GM23338 (cell line): ENCODE data around the gene MCMBP. TPM values are rescaled to one million over a fixed set of nuclear protein-coding genes. Genes with fewer than 3 reads are reported as not detected.

ENCODE experiments used
- ATAC-seq: fragments of 200-7000 bp; cut with Tn5 transposase; 3 replicates; pipeline ENCODE4 v1.9.1; 2020
- DNase-seq: peaks from one replicate; pipeline ENCODE4 v3.0.0-alpha.2; 2015; ENCODE audit warnings: low spot score
- H2AFZ ChIP-seq: fragments of 200-600 bp; sonication (generic); 2 replicates; pipeline ENCODE4 v1.8.0; 2016; ENCODE audit warnings: antibody characterized with exemption, mild to moderate bottlenecking, moderate library complexity
- H3F3A ChIP-seq: fragments of 200-600 bp; sonication (generic); replicated peaks from 2 replicates; pipeline ENCODE4 v1.8.0; 2017; ENCODE audit warnings: antibody characterized with exemption, mixed run types, low read depth
- H3K27ac ChIP-seq: fragments of 200-600 bp; sonication (generic); 2 replicates; pipeline ENCODE4 v1.6.1; 2016; ENCODE audit warnings: low read depth
- H3K27me3 ChIP-seq: fragments of 200-600 bp; sonication (generic); 2 replicates; pipeline ENCODE4 v1.8.0; 2016; ENCODE audit warnings: mild to moderate bottlenecking, mixed run types, moderate library complexity; ENCODE audit not compliant: insufficient read depth
- H3K36me3 ChIP-seq: fragments of 200-600 bp; sonication (generic); 2 replicates; pipeline ENCODE4 v1.8.0; 2016; ENCODE audit warnings: mild to moderate bottlenecking; ENCODE audit not compliant: insufficient read depth
- H3K4me1 ChIP-seq: fragments of 200-600 bp; sonication (generic); 2 replicates; pipeline ENCODE4 v1.8.0; 2016; ENCODE audit warnings: mild to moderate bottlenecking, moderate library complexity; ENCODE audit not compliant: insufficient read depth
- H3K4me2 ChIP-seq: fragments of 200-600 bp; sonication (generic); 2 replicates; pipeline ENCODE4 v1.7.1; 2017; ENCODE audit warnings: mixed run types
- H3K4me3 ChIP-seq: fragments of 200-600 bp; sonication (generic); 2 replicates; pipeline ENCODE4 v1.6.1; 2016; ENCODE audit warnings: mixed run types
- H3K79me2 ChIP-seq: fragments of 200-600 bp; sonication (generic); replicated peaks from 2 replicates; pipeline ENCODE4 v1.8.0; 2017; ENCODE audit warnings: mild to moderate bottlenecking; ENCODE audit not compliant: insufficient read depth
- H3K9me2 ChIP-seq: fragments of 200-600 bp; sonication (generic); 2 replicates; pipeline ENCODE4 v1.8.0; 2017; ENCODE audit not compliant: insufficient read depth
- H4K20me1 ChIP-seq: fragments of 200-600 bp; sonication (generic); replicated peaks from 2 replicates; pipeline ENCODE4 v1.8.0; 2017; ENCODE audit warnings: mild to moderate bottlenecking; ENCODE audit not compliant: insufficient read depth
- H3K27ac Mint-ChIP-seq: 2 replicates; pipeline ENCODE4 v1.8.0; 2020; ENCODE audit warnings: inconsistent platforms, mild to moderate bottlenecking, moderate library complexity, mixed read lengths
- H3K27me3 Mint-ChIP-seq: 3 replicates; pipeline ENCODE4 v1.8.0; 2022; ENCODE audit warnings: low read depth, mild to moderate bottlenecking, moderate library complexity, mixed read lengths, inconsistent platforms; ENCODE audit not compliant: insufficient read depth, poor library complexity
- H3K36me3 Mint-ChIP-seq: 3 replicates; pipeline ENCODE4 v1.8.0; 2021; ENCODE audit warnings: low read depth, mild to moderate bottlenecking, inconsistent platforms, moderate library complexity, mixed read lengths
- H3K4me1 Mint-ChIP-seq: 3 replicates; pipeline ENCODE4 v1.8.0; 2020; ENCODE audit warnings: mild to moderate bottlenecking, inconsistent platforms, mixed read lengths
- H3K4me3 Mint-ChIP-seq: 3 replicates; pipeline ENCODE4 v1.8.0; 2021; ENCODE audit warnings: moderate library complexity, mild to moderate bottlenecking, inconsistent platforms, mixed read lengths
- H3K9me3 Mint-ChIP-seq: 3 replicates; pipeline ENCODE4 v1.8.0; 2020; ENCODE audit warnings: moderate library complexity, mild to moderate bottlenecking, inconsistent platforms, mixed read lengths
- CTCF ChIP-seq, 2 experiments: fragments of 200-600 bp in 1 of 2; sonication (generic) in 1 of 2; conservative IDR thresholded peaks; 2 replicates each; pipeline versions ENCODE4 v1.5.1 to v1.6.1; 2016 to 2017; ENCODE audit warnings: antibody characterized with exemption in 2 of 2, low read depth in 2 of 2, mild to moderate bottlenecking in 2 of 2, moderate library complexity in 1 of 2
- EZH2 ChIP-seq: fragments of 200-600 bp; sonication (generic); IDR thresholded peaks from one replicate; pipeline ENCODE4 v1.8.0; 2017; ENCODE audit warnings: antibody characterized with exemption, mild to moderate bottlenecking, low read depth; ENCODE audit not compliant: unreplicated experiment
- EZH2phosphoT487 ChIP-seq: fragments of 200-600 bp; sonication (generic); IDR thresholded peaks from one replicate; pipeline ENCODE4 v1.8.1; 2018; ENCODE audit warnings: antibody characterized with exemption; ENCODE audit not compliant: unreplicated experiment
- JUNB ChIP-seq: IDR thresholded peaks from one replicate; pipeline ENCODE4 v1.6.1; 2016; ENCODE audit warnings: antibody characterized with exemption; ENCODE audit not compliant: unreplicated experiment
- NANOG ChIP-seq: IDR thresholded peaks from 2 replicates; pipeline ENCODE4 v1.6.1; 2016; ENCODE audit warnings: antibody characterized with exemption, borderline replicate concordance
- POLR2AphosphoS5 ChIP-seq: IDR thresholded peaks from 2 replicates; pipeline ENCODE4 v1.6.1; 2016; ENCODE audit warnings: antibody characterized with exemption, low read depth
- REST ChIP-seq: IDR thresholded peaks from one replicate; pipeline ENCODE4 v1.6.1; 2018; ENCODE audit warnings: antibody characterized with exemption; ENCODE audit not compliant: unreplicated experiment
- STAT1 ChIP-seq: IDR thresholded peaks from one replicate; pipeline ENCODE4 v1.6.1; 2016; ENCODE audit warnings: antibody characterized with exemption; ENCODE audit not compliant: unreplicated experiment
- ZNF114 ChIP-seq: fragments of 250-450 bp; sonication (Bioruptor Pico); IDR thresholded peaks from 2 replicates; pipeline ENCODE4 v1.5.0; 2020; ENCODE audit warnings: mild to moderate bottlenecking, moderate library complexity
- ZNF331 ChIP-seq: fragments of 250-450 bp; sonication (Bioruptor Pico); IDR thresholded peaks from 2 replicates; pipeline ENCODE4 v1.5.0; 2020; ENCODE audit warnings: low read depth, mild to moderate bottlenecking, moderate library complexity
- polyA plus RNA-seq: library from polyadenylated mRNA; unstranded; fragments of >200 nt; fragmentation: Nextera tagmentation; extraction: Ambion mirVana; gene quantifications from 2 replicates; pipeline ENCODE4 v1.2.1, GENCODE V29; 2016
- total RNA-seq: library from RNA; depleted of rRNA; stranded (reverse); fragments of >200 nt; shearing (Covaris generic); gene quantifications from 2 replicates; pipeline ENCODE4 v1.2.3, GENCODE V29; 2014
- TF ChIP-seq, protein P1 (sequence below): fragments of 250-450 bp; sonication (Bioruptor Pico); IDR thresholded peaks from 2 replicates; pipeline ENCODE4 v1.5.0; 2020; ENCODE audit warnings: mild to moderate bottlenecking, moderate library complexity

Gene MCMBP
- total and polyA plus RNA-seq, 2 experiments from 2014 or later: 30.9 to 76.6 TPM

GRCh38 chr10:119860866-119861607 is 11.6 kb downstream of the MCMBP start:
- peak overlapping the region; percentile 22; the same call in 1 of the 2 replicates for H3K4me3 ChIP-seq
- peaks cover 87% of the 10 kb centered on the region for H3K79me2 ChIP-seq
- peak overlapping the region; percentile 49 for H3K4me2 ChIP-seq
- no peak overlapping the region; the same call in 2 of the 3 replicates for H3K4me3 Mint-ChIP-seq
- no peaks in the 10 kb centered on the region for H3K9me2 ChIP-seq
- H3K9me3 Mint-ChIP-seq: peaks cover 4% of the 10 kb centered on the region; the same call in 2 of the 3 replicates
- peaks cover 15% of the 10 kb centered on the region; the same call in 1 of the 2 replicates for H3K4me1 ChIP-seq
- peak overlapping the region; percentile 60; the same call in 1 of the 2 replicates for H3K27ac Mint-ChIP-seq
- H3K36me3 Mint-ChIP-seq: peaks cover 43% of the 10 kb centered on the region
- H2AFZ ChIP-seq: no peak overlapping the region
- H3K36me3 ChIP-seq: 0 out of 2 replicates have a peak, but pooled peaks cover 3% of the 10 kb centered on the region
- peaks cover 17% of the 10 kb centered on the region for H3K4me1 Mint-ChIP-seq
- TF ChIP-seq POLR2AphosphoS5: no peak
- TF ChIP-seq CTCF (conservative IDR thresholded peaks at IDR 0.05; ENCODE audit: low read depth in 2 of 2): no peak
- TF ChIP-seq JUNB: no peak
- TF ChIP-seq ZNF114 (CRISPR knock-in tag): no peak
- no peak for TF ChIP-seq STAT1
- TF ChIP-seq, protein P1, sequence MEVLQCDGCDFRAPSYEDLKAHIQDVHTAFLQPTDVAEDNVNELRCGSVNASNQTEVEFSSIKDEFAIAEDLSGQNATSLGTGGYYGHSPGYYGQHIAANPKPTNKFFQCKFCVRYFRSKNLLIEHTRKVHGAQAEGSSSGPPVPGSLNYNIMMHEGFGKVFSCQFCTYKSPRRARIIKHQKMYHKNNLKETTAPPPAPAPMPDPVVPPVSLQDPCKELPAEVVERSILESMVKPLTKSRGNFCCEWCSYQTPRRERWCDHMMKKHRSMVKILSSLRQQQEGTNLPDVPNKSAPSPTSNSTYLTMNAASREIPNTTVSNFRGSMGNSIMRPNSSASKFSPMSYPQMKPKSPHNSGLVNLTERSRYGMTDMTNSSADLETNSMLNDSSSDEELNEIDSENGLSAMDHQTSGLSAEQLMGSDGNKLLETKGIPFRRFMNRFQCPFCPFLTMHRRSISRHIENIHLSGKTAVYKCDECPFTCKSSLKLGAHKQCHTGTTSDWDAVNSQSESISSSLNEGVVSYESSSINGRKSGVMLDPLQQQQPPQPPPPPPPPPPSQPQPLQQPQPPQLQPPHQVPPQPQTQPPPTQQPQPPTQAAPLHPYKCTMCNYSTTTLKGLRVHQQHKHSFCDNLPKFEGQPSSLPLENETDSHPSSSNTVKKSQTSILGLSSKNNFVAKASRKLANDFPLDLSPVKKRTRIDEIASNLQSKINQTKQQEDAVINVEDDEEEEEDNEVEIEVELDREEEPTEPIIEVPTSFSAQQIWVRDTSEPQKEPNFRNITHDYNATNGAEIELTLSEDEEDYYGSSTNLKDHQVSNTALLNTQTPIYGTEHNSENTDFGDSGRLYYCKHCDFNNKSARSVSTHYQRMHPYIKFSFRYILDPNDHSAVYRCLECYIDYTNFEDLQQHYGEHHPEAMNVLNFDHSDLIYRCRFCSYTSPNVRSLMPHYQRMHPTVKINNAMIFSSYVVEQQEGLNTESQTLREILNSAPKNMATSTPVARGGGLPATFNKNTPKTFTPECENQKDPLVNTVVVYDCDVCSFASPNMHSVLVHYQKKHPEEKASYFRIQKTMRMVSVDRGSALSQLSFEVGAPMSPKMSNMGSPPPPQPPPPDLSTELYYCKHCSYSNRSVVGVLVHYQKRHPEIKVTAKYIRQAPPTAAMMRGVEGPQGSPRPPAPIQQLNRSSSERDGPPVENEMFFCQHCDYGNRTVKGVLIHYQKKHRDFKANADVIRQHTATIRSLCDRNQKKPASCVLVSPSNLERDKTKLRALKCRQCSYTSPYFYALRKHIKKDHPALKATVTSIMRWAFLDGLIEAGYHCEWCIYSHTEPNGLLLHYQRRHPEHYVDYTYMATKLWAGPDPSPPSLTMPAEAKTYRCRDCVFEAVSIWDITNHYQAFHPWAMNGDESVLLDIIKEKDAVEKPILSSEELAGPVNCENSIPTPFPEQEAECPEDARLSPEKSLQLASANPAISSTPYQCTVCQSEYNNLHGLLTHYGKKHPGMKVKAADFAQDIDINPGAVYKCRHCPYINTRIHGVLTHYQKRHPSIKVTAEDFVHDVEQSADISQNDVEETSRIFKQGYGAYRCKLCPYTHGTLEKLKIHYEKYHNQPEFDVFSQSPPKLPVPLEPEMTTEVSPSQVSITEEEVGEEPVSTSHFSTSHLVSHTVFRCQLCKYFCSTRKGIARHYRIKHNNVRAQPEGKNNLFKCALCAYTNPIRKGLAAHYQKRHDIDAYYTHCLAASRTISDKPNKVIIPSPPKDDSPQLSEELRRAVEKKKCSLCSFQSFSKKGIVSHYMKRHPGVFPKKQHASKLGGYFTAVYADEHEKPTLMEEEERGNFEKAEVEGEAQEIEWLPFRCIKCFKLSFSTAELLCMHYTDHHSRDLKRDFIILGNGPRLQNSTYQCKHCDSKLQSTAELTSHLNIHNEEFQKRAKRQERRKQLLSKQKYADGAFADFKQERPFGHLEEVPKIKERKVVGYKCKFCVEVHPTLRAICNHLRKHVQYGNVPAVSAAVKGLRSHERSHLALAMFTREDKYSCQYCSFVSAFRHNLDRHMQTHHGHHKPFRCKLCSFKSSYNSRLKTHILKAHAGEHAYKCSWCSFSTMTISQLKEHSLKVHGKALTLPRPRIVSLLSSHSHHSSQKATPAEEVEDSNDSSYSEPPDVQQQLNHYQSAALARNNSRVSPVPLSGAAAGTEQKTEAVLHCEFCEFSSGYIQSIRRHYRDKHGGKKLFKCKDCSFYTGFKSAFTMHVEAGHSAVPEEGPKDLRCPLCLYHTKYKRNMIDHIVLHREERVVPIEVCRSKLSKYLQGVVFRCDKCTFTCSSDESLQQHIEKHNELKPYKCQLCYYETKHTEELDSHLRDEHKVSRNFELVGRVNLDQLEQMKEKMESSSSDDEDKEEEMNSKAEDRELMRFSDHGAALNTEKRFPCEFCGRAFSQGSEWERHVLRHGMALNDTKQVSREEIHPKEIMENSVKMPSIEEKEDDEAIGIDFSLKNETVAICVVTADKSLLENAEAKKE (CRISPR knock-in tag): no peak
- TF ChIP-seq ZNF331 (CRISPR knock-in tag): no peak
- no peak for TF ChIP-seq EZH2
- TF ChIP-seq REST: no peak
- no peak for TF ChIP-seq EZH2phosphoT487
- TF ChIP-seq NANOG: no peak
- DNase-seq (no peak), ATAC-seq (no peak)
- no peaks in the 10 kb centered on the region for H3F3A ChIP-seq
- no peaks in the 10 kb centered on the region for H3K27me3 ChIP-seq
- no peaks in the 10 kb centered on the region for H3K27me3 Mint-ChIP-seq
- peak overlapping the region; percentile 71 for H3K27ac ChIP-seq
- H4K20me1 ChIP-seq: peaks cover 9% of the 10 kb centered on the region
